Smooth muscle cell (in vitro differentiated cells): ENCODE measurements around the gene KCND3. TPM values are rescaled to one million over a fixed set of nuclear protein-coding genes. Genes with fewer than 3 reads are reported as not detected.

ENCODE experiments used
- DNase-seq: peaks from one replicate; lab custom pipeline; 2025; ENCODE audit not compliant: unreplicated experiment; lab: John Stamatoyannopoulos, UW
- H2AFZ ChIP-seq: fragments of 200-600 bp; sonication (generic); 2 replicates; pipeline ENCODE4 v1.6.0; 2016; ENCODE audit warnings: antibody characterized with exemption, low read depth, mild to moderate bottlenecking
- H3F3A ChIP-seq: fragments of 200-600 bp; sonication (generic); 2 replicates; pipeline ENCODE4 v1.6.0; 2017; ENCODE audit warnings: antibody characterized with exemption, low read depth
- H3K27ac ChIP-seq: fragments of 200-600 bp; sonication (generic); 2 replicates; pipeline ENCODE4 v1.5.1; 2016; ENCODE audit warnings: low read depth, mild to moderate bottlenecking
- H3K27me3 ChIP-seq: fragments of 200-600 bp; sonication (generic); 2 replicates; pipeline ENCODE4 v1.6.1; 2016; ENCODE audit warnings: low read depth, mild to moderate bottlenecking
- H3K36me3 ChIP-seq: fragments of 200-600 bp; sonication (generic); 2 replicates; pipeline ENCODE4 v1.5.1; 2016; ENCODE audit warnings: low read depth
- H3K4me1 ChIP-seq: fragments of 200-600 bp; sonication (generic); 2 replicates; pipeline ENCODE4 v1.5.1; 2016; ENCODE audit warnings: low read depth
- H3K4me2 ChIP-seq: fragments of 200-600 bp; sonication (generic); 2 replicates; pipeline ENCODE4 v1.6.0; 2016; ENCODE audit warnings: mild to moderate bottlenecking
- H3K4me3 ChIP-seq: fragments of 200-600 bp; sonication (generic); 2 replicates; pipeline ENCODE4 v1.5.1; 2016; ENCODE audit warnings: mild to moderate bottlenecking
- H3K79me2 ChIP-seq: fragments of 200-600 bp; sonication (generic); 2 replicates; pipeline ENCODE4 v1.6.0; 2016; ENCODE audit warnings: low read depth, mild to moderate bottlenecking
- H3K9ac ChIP-seq: fragments of 200-600 bp; sonication (generic); 2 replicates; pipeline ENCODE4 v1.6.0; 2016; ENCODE audit warnings: low read depth
- H3K9me3 ChIP-seq: fragments of 200-600 bp; sonication (generic); replicated peaks from 2 replicates; pipeline ENCODE4 v1.5.1; 2016; ENCODE audit warnings: low read depth
- H4K20me1 ChIP-seq: fragments of 200-600 bp; sonication (generic); 2 replicates; pipeline ENCODE4 v1.6.0; 2016; ENCODE audit warnings: low read depth
- WGBS: methylation state at CpG from one replicate; pipeline ENCODE4 v1.1.7; 2016; ENCODE audit warnings: low lambda C conversion rate; 5-methylcytosine and 5-hydroxymethylcytosine counted together
- polyA plus RNA-seq: library from polyadenylated mRNA; unstranded; fragments of >200 nt; fragmentation: Nextera tagmentation; extraction: Ambion mirVana; gene quantifications from 2 replicates; pipeline ENCODE4 v1.2.1, GENCODE V29; 2016
- total RNA-seq: library from RNA; depleted of rRNA; stranded (reverse); fragments of >200 nt; gene quantifications from 2 replicates; pipeline ENCODE4 v1.2.3, GENCODE V29; 2014
- TF ChIP-seq, protein P1 (sequence below): fragments of 200-600 bp; sonication (generic); IDR thresholded peaks from 2 replicates; pipeline ENCODE4 v1.5.1; 2017; ENCODE audit warnings: borderline replicate concordance, mild to moderate bottlenecking, antibody characterized with exemption; ENCODE audit not compliant: insufficient read depth, poor library complexity, severe bottlenecking

Gene KCND3
- total and polyA plus RNA-seq, 2 experiments from 2014 or later: 0.97 to 2.2 TPM

DNA sequence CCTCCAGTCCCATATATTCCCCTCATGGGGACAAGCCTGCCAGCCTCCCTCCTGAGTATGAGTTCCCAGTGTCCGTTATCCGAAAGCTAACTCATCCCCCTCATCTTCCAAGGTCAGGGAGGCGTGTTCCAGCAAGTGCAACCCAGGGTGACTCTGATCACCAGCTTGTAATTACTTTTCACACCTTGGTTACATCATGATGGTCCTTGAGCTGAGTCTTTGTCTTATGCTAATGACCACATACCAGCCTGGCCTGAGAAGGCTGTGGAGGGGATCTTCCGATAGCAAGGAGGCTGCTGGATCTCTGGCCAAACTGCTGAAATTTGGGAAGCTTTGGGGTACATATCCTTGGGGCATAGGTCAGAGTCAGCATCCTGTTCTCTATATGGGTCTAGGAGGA lies 134.2 kb downstream of the KCND3 start:
- Histone ChIP-seq H3K27ac (no peak overlapping the region), H3K9ac (no peak overlapping the region), H3K4me1 (no peaks in the 10 kb centered on the region), H3K4me2 (no peak overlapping the region), H3K4me3 (no peak overlapping the region), H3F3A (no peaks in the 10 kb centered on the region), H3K36me3 (no peaks in the 10 kb centered on the region), H3K79me2 (no peaks in the 10 kb centered on the region), H4K20me1 (no peaks in the 10 kb centered on the region), H2AFZ (no peak overlapping the region), H3K27me3 (no peaks in the 10 kb centered on the region), H3K9me3 (no peaks in the 10 kb centered on the region)
- WGBS: 84% methylated on average over 4 of the region's 4 CpGs
- no peak for DNase-seq
- TF ChIP-seq, protein P1, sequence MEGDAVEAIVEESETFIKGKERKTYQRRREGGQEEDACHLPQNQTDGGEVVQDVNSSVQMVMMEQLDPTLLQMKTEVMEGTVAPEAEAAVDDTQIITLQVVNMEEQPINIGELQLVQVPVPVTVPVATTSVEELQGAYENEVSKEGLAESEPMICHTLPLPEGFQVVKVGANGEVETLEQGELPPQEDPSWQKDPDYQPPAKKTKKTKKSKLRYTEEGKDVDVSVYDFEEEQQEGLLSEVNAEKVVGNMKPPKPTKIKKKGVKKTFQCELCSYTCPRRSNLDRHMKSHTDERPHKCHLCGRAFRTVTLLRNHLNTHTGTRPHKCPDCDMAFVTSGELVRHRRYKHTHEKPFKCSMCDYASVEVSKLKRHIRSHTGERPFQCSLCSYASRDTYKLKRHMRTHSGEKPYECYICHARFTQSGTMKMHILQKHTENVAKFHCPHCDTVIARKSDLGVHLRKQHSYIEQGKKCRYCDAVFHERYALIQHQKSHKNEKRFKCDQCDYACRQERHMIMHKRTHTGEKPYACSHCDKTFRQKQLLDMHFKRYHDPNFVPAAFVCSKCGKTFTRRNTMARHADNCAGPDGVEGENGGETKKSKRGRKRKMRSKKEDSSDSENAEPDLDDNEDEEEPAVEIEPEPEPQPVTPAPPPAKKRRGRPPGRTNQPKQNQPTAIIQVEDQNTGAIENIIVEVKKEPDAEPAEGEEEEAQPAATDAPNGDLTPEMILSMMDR: no peak

DNA sequence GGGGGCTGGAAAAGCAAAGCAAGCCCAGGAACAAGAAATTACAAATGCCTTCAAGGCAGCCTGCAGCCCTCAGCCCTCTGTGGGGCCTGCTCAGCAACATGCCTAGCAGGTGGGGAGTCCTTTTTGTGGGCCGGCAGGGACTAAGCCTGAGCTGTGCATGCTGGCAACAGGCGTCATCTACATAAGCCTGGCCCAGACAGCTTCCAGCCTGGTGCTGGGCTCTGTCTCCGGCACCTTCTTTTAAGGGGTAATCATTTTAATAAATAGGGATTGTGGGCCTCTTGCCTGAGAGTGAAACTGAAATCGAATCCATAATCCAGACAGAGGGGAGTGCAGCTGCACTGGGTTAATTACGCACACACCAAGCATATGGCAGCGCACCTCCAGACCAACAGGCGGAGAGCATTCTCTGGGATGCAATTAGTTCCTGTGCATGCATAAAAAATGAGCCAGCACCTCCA lies 137.2 kb downstream of the KCND3 start:
- Histone ChIP-seq H3F3A (no peaks in the 10 kb centered on the region), H3K9me3 (no peaks in the 10 kb centered on the region), H3K4me1 (no peaks in the 10 kb centered on the region), H3K9ac (no peak overlapping the region), H2AFZ (no peak overlapping the region), H3K4me2 (no peak overlapping the region), H3K4me3 (no peak overlapping the region), H3K79me2 (no peaks in the 10 kb centered on the region), H4K20me1 (no peaks in the 10 kb centered on the region), H3K27me3 (no peaks in the 10 kb centered on the region), H3K36me3 (no peaks in the 10 kb centered on the region), H3K27ac (no peak overlapping the region)
- TF ChIP-seq, protein P1: no peak
- 83% methylated on average over 7 of the region's 7 CpGs for WGBS
- DNase-seq: no peak

DNA sequence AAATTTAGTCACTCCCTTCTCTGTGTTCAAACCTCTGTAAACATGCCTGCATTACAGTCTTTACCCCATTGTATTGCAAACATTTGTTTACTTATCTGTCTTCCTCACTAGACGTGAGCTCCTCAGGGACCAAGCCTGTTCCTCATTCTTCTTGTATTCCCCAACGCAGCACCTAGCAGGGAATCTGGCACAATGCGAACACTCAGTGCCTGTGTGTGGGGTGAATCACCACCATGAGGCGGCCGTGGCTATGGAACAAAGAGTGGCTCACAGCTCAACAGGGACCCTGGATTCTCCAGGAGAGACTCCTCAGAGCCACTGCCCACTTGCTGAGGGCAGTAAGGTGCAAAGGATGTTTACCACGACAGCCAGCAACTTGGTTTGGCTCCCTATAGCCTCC lies 137.9 kb downstream of the KCND3 start:
- Histone ChIP-seq H3K4me2 (no peak overlapping the region), H3K9ac (no peak overlapping the region), H3F3A (no peaks in the 10 kb centered on the region), H2AFZ (no peak overlapping the region), H4K20me1 (no peaks in the 10 kb centered on the region), H3K36me3 (no peaks in the 10 kb centered on the region), H3K79me2 (no peaks in the 10 kb centered on the region), H3K27me3 (no peaks in the 10 kb centered on the region), H3K4me3 (no peak overlapping the region), H3K27ac (no peak overlapping the region), H3K9me3 (no peaks in the 10 kb centered on the region), H3K4me1 (no peaks in the 10 kb centered on the region)
- no peak for DNase-seq
- TF ChIP-seq, protein P1: no peak
- WGBS: 69% methylated on average over 6 of the region's 6 CpGs

DNA sequence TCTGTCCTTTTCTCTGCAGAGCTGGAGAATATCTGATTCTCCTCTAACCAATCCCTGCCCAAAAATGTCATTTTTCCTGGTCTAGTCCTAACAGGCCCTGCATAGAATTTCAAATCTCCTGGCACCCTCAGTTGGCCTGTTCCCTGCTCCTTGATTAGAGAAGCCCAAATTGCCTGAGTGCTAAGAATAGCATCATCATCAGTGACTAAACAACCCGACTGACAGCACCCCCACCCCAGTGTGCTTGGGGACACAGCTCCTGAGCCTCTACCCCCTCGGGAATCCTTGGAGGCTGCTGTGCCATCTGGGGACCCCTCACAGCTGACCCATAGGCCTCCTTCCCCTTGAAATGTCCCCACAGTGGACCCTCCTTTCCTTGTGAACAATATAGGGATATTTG lies 139.4 kb downstream of the KCND3 start:
- 89% methylated on average over 2 of the region's 2 CpGs for WGBS
- Histone ChIP-seq H3K27ac (no peak overlapping the region), H3K9ac (no peak overlapping the region), H3F3A (no peaks in the 10 kb centered on the region), H3K36me3 (no peaks in the 10 kb centered on the region), H3K4me1 (no peaks in the 10 kb centered on the region), H3K27me3 (no peaks in the 10 kb centered on the region), H3K4me3 (no peak overlapping the region), H3K4me2 (no peak overlapping the region), H3K9me3 (no peaks in the 10 kb centered on the region), H3K79me2 (no peaks in the 10 kb centered on the region), H2AFZ (no peak overlapping the region), H4K20me1 (no peaks in the 10 kb centered on the region)
- TF ChIP-seq, protein P1: no peak
- no peak for DNase-seq
